ENCODE results near the gene TSC22D3. TPM values are rescaled to one million over a fixed set of nuclear protein-coding genes. Genes with fewer than 3 reads are reported as not detected.

The TSC22D3 gene
- total and polyA plus RNA-seq, 2 donors (not counting 1 experiment from before 2014, with no cell fraction given): 447 to 3,050 TPM

GRCh38 chrX:107736781-107737531, 38.6 kb downstream of the TSC22D3 start:
- H3K36me3 ChIP-seq (replicated peaks in 1 of 2; ENCODE audit: control extremely low read depth in 1 of 2, control insufficient read depth in 1 of 2, extremely low read depth in 1 of 2, insufficient read depth in 2 of 2, low read length in 1 of 2): no peaks in the 10 kb centered on the region
- H4K20me1 ChIP-seq (ENCODE audit: control insufficient read depth, insufficient read depth, low read length, poor library complexity, severe bottlenecking): no peaks in the 10 kb centered on the region
- ATAC-seq (ENCODE audit: low read depth) (no peak), DNase-seq (no peak)
- H3K4me3 ChIP-seq (ENCODE audit: control extremely low read depth in 1 of 5, extremely low read depth in 1 of 5, insufficient read depth in 1 of 5, low read depth in 2 of 5, low read length in 4 of 5): no peak overlapping the region
- H3K9me3 ChIP-seq (ENCODE audit: control extremely low read depth in 1 of 3, control insufficient read depth in 2 of 3, insufficient read depth in 1 of 3, low read length in 2 of 3): no peaks in the 10 kb centered on the region
- WGBS (ENCODE audit: insufficient coverage): no CpG with 5 or more reads among the region's 8 CpGs
- Mint-ChIP-seq H3K4me3 (no peak overlapping the region), H3K4me1 (peaks cover 13% of the 10 kb centered on the region), H3K27ac (no peak overlapping the region), H3K27me3 (no peaks in the 10 kb centered on the region), H3K9me3 (ENCODE audit: insufficient read depth) (no peaks in the 10 kb centered on the region)
- H3K27ac ChIP-seq (ENCODE audit: low read length in 2 of 2): no peak overlapping the region
- intact Hi-C loops (cut with micrococcal nuclease): no loop called here
- no peak overlapping the region for H3K9ac ChIP-seq (ENCODE audit: low read length)
- TF ChIP-seq EZH2 (IDR thresholded peaks at IDR 0.05; ENCODE audit: borderline replicate concordance, insufficient read depth, low read depth, low read length, poor library complexity, severe bottlenecking) (no peak), CTCF (IDR thresholded peaks at IDR 0.05) (no peak)
- H3K4me1 ChIP-seq (ENCODE audit: control insufficient read depth in 2 of 2, insufficient read depth in 2 of 2, low read length in 2 of 2): peaks cover 9 to 14% of the 10 kb centered on the region in 2 donors
- H3K27me3 ChIP-seq (replicated peaks in 1 of 4; ENCODE audit: control extremely low read depth in 1 of 4, control insufficient read depth in 3 of 4, insufficient read depth in 4 of 4, low read length in 3 of 4): no peaks in the 10 kb centered on the region
- no peak overlapping the region for H2AFZ ChIP-seq (ENCODE audit: insufficient read depth, low read depth, low read length, poor library complexity, severe bottlenecking)
- H3K4me2 ChIP-seq (replicated peaks; ENCODE audit: low read depth, low read length, poor library complexity, severe bottlenecking): no peak overlapping the region
- ChIA-PET POLR2A (no interaction called here), CTCF (interaction anchor here (1.1 to 1.2 kb wide), 2 partner anchors 15 to 40 kb away, joined by 4 read pairs; partner anchors contain the start of gene NCBP2L)
- peaks cover 7% of the 10 kb centered on the region for H3K79me2 ChIP-seq (ENCODE audit: control insufficient read depth, insufficient read depth, low read length)

DNA sequence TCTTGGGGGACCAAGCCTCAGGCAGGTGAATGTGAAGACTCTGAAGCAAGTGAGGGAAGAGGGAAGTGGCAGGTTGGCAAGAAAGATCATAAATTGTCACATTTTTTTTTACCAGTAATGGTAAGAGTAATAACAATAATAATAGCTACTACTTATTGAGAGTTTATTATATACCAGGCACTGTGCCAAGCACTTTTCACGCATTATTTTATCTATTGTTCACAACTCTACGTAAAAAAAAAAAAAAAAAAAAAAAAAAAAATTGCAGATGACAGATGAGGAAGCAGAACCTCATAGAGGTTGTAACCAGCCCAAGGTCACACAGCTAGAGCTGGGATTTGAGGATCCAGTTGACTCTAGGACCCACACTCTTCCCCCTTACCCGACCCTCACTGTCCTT, 40.9 kb downstream of the TSC22D3 start:
- Histone ChIP-seq H3K9me3 (ENCODE audit: control extremely low read depth in 1 of 3, control insufficient read depth in 2 of 3, insufficient read depth in 1 of 3, low read length in 2 of 3) (no peaks in the 10 kb centered on the region), H3K27me3 (replicated peaks in 1 of 4; ENCODE audit: control extremely low read depth in 1 of 4, control insufficient read depth in 3 of 4, insufficient read depth in 4 of 4, low read length in 3 of 4) (no peaks in the 10 kb centered on the region), H3K4me2 (replicated peaks; ENCODE audit: low read depth, low read length, poor library complexity, severe bottlenecking) (no peak overlapping the region), H4K20me1 (ENCODE audit: control insufficient read depth, insufficient read depth, low read length, poor library complexity, severe bottlenecking) (no peaks in the 10 kb centered on the region), H3K4me3 (ENCODE audit: control extremely low read depth in 1 of 5, extremely low read depth in 1 of 5, insufficient read depth in 1 of 5, low read depth in 2 of 5, low read length in 4 of 5) (no peak overlapping the region), H3K27ac (ENCODE audit: low read length in 2 of 2) (no peak overlapping the region), H3K9ac (ENCODE audit: low read length) (no peak overlapping the region), H2AFZ (ENCODE audit: insufficient read depth, low read depth, low read length, poor library complexity, severe bottlenecking) (no peak overlapping the region), H3K79me2 (ENCODE audit: control insufficient read depth, insufficient read depth, low read length) (peaks cover 7% of the 10 kb centered on the region), H3K4me1 (ENCODE audit: control insufficient read depth in 2 of 2, insufficient read depth in 2 of 2, low read length in 2 of 2) (no peaks in the 10 kb centered on the region), H3K36me3 (replicated peaks in 1 of 2; ENCODE audit: control extremely low read depth in 1 of 2, control insufficient read depth in 1 of 2, extremely low read depth in 1 of 2, insufficient read depth in 2 of 2, low read length in 1 of 2) (no peaks in the 10 kb centered on the region)
- H3K27me3 Mint-ChIP-seq: no peaks in the 10 kb centered on the region
- ATAC-seq (ENCODE audit: low read depth) (no peak), DNase-seq (no peak)
- WGBS (ENCODE audit: insufficient coverage): no CpG with 5 or more reads among the region's 3 CpGs
- no peak overlapping the region for H3K27ac Mint-ChIP-seq
- H3K4me1 Mint-ChIP-seq: peaks cover 10% of the 10 kb centered on the region
- CTCF ChIA-PET: interaction anchor here (0.6 kb wide), 3 partner anchors 17 to 478 kb away, joined by 3 to 5 read pairs (median 5); no protein-coding TSS in a partner anchor
- TF ChIP-seq EZH2 (IDR thresholded peaks at IDR 0.05; ENCODE audit: borderline replicate concordance, insufficient read depth, low read depth, low read length, poor library complexity, severe bottlenecking) (no peak), CTCF (IDR thresholded peaks at IDR 0.05) (no peak)
- H3K4me3 Mint-ChIP-seq: no peak overlapping the region
- POLR2A ChIA-PET: interaction anchor here (0.7 kb wide), 1 partner anchor 191 kb away, joined by 11 read pairs; no protein-coding TSS in a partner anchor
- intact Hi-C loops (cut with micrococcal nuclease): no loop called here
- no peaks in the 10 kb centered on the region for H3K9me3 Mint-ChIP-seq (ENCODE audit: insufficient read depth)
